A673 (cell line): ENCODE data around the gene PHRF1.

ENCODE experiments used
- CTCF ChIP-seq: fragments of 300-800, 200-600 bp; sonication (generic); conservative IDR thresholded peaks from 2 replicates; pipeline ENCODE4 v1.5.1; 2017; ENCODE audit warnings: low read depth, mild to moderate bottlenecking, antibody characterized with exemption, low read length, moderate library complexity, mixed read lengths
- EZH2 ChIP-seq: fragments of 200-600 bp; sonication (generic); IDR thresholded peaks from 2 replicates; pipeline ENCODE4 v1.6.1; 2017; ENCODE audit warnings: borderline replicate concordance, low read depth, mild to moderate bottlenecking, mixed read lengths, antibody characterized with exemption, low read length; ENCODE audit not compliant: poor library complexity, severe bottlenecking

GRCh38 chr11:550746-551085 is 25.6 kb upstream of the PHRF1 start:
- TF ChIP-seq CTCF, result no peak
- TF ChIP-seq EZH2, result no peak
